K562 (cell line): Measurements from ENCODE around the gene CLEC2B. TPM values are rescaled to one million over a fixed set of nuclear protein-coding genes. Genes with fewer than 3 reads are reported as not detected.

Source experiments
- ATAC-seq: fragments of 200-7000 bp; cut with Tn5 transposase; 3 replicates; pipeline ENCODE4 v1.9.1; 2020; ENCODE audit warnings: moderate library complexity
- BruUV-seq: library from RNA; stranded (reverse); fragments of 400-500 nt; replicated peaks from 2 replicates; lab custom pipeline; 2021; lab: Mats Ljungman, UMichigan
- CTCF ChIA-PET: fragments of 300-600 bp; formaldehyde crosslinking; extraction: SDS; loops from one replicate; lab custom pipeline; 2021; ENCODE audit warnings: low intra/inter-chr PET ratio; lab: Yijun Ruan, JAX
- POLR2A ChIA-PET: fragments of 300-600, 350-650 bp; sonication (Branson Sonifier 250); formaldehyde crosslinking; extraction: SDS; loops from one replicate; lab custom pipeline; 2021; ENCODE audit warnings: antibody characterized with exemption, inconsistent platforms; lab: Yijun Ruan, JAX
- DNase-seq, 4 experiments: peaks; one replicate each; pipeline versions ENCODE4 v3.0.0 to v3.0.0-alpha.2; 2011 to 2018; ENCODE audit warnings: low spot score in 3 of 4, mixed read lengths in 3 of 4; ENCODE audit errors: extremely low read depth in 1 of 4
- FAIRE-seq: peaks from 2 replicates; lab custom pipeline; 2011; peaks lifted over from hg19 to GRCh38; lab: Jason Lieb, UNC
- H2AFZ ChIP-seq: 2 replicates; pipeline ENCODE4 v1.6.0; 2011; ENCODE audit warnings: low read depth, low read length, control low read depth, inconsistent platforms
- H3K27ac ChIP-seq: fragments of 200-600 bp; 3 replicates; pipeline ENCODE4 v1.8.0; 2011; ENCODE audit warnings: low read depth, mild to moderate bottlenecking, control low read depth, inconsistent platforms, low read length, moderate library complexity, mixed read lengths; ENCODE audit errors: extremely low read depth
- H3K27me3 ChIP-seq, 2 experiments: fragments of 300-600 bp in 1 of 2; 2 replicates in 1 of 2; 3 replicates in 1 of 2; pipeline versions ENCODE4 v1.6.0 to v1.8.0; 2011; ENCODE audit warnings: inconsistent platforms in 2 of 2, low read length in 2 of 2, mild to moderate bottlenecking in 1 of 2, mixed read lengths in 1 of 2, moderate library complexity in 1 of 2; ENCODE audit not compliant: control insufficient read depth in 2 of 2, insufficient read depth in 2 of 2
- H3K36me3 ChIP-seq: fragments of 300-600 bp; 3 replicates; pipeline ENCODE4 v1.8.0; 2011; ENCODE audit warnings: mild to moderate bottlenecking, low read length, inconsistent platforms; ENCODE audit not compliant: control insufficient read depth, insufficient read depth
- H3K4me1 ChIP-seq, 2 experiments: fragments of 200-600 bp in 1 of 2; replicated peaks in 1 of 2; 2 replicates in 1 of 2; 3 replicates in 1 of 2; pipeline versions ENCODE4 v1.5.1 to v1.8.0; 2011; ENCODE audit warnings: inconsistent platforms in 2 of 2, low read length in 2 of 2, mild to moderate bottlenecking in 1 of 2, mixed read lengths in 1 of 2, moderate library complexity in 1 of 2; ENCODE audit not compliant: control insufficient read depth in 2 of 2, insufficient read depth in 2 of 2
- H3K4me2 ChIP-seq: 2 replicates; pipeline ENCODE4 v1.6.1; 2011; ENCODE audit warnings: low read length, control low read depth, inconsistent platforms, mixed read lengths; ENCODE audit not compliant: insufficient read depth
- H3K4me3 ChIP-seq: fragments of 200-600 bp; sonication (generic), shearing (Covaris generic); 2 replicates; pipeline ENCODE4 v1.5.1; 2016; ENCODE audit warnings: control low read depth, inconsistent platforms
- H3K79me2 ChIP-seq: fragments of 200-600 bp; 3 replicates; pipeline ENCODE4 v1.8.0; 2011; ENCODE audit warnings: low read length, inconsistent platforms; ENCODE audit not compliant: control insufficient read depth, insufficient read depth
- H3K9ac ChIP-seq, 2 experiments: 2 replicates each; pipeline versions ENCODE4 v1.6.0 to v1.6.1; 2011; ENCODE audit warnings: low read depth in 2 of 2, low read length in 2 of 2, control low read depth in 1 of 2, inconsistent platforms in 1 of 2, mild to moderate bottlenecking in 1 of 2, mixed read lengths in 1 of 2; ENCODE audit not compliant: insufficient read depth in 1 of 2
- H3K9me1 ChIP-seq: one replicate; pipeline ENCODE4 v1.6.0; 2011; ENCODE audit warnings: inconsistent platforms, mild to moderate bottlenecking, low read length, moderate library complexity; ENCODE audit not compliant: control insufficient read depth, insufficient read depth
- H3K9me3 ChIP-seq: replicated peaks from 2 replicates; pipeline ENCODE4 v1.5.1; 2011; ENCODE audit warnings: low read depth, low read length, inconsistent platforms; ENCODE audit not compliant: control insufficient read depth, insufficient read depth
- H4K20me1 ChIP-seq: replicated peaks from 2 replicates; pipeline ENCODE4 v1.6.1; 2011; ENCODE audit warnings: low read length, inconsistent platforms, mixed read lengths; ENCODE audit not compliant: control insufficient read depth, insufficient read depth
- HMBOX1 ChIP-seq: sonication (generic); IDR thresholded peaks from 2 replicates; pipeline ENCODE4 v1.6.1; 2016
- HNRNPLL ChIP-seq: fragments of 200-400 bp; formaldehyde crosslinking; IDR thresholded peaks from 2 replicates; pipeline ENCODE4 v1.6.1; 2017; ENCODE audit warnings: low read length, low read depth, mild to moderate bottlenecking; ENCODE audit not compliant: poor library complexity, severe bottlenecking
- RUNX1 ChIP-seq: sonication (generic); IDR thresholded peaks from 2 replicates; pipeline ENCODE4 v1.6.1; 2016; ENCODE audit warnings: antibody characterized with exemption, low read depth
- SRSF9 ChIP-seq: fragments of 200-400 bp; formaldehyde crosslinking; IDR thresholded peaks from 2 replicates; pipeline ENCODE4 v1.6.1; 2017; ENCODE audit warnings: low read depth, low read length, borderline replicate concordance
- THAP7 ChIP-seq: fragments of 250-450 bp; sonication (Bioruptor Pico); IDR thresholded peaks from 2 replicates; pipeline ENCODE4 v1.5.0; 2021
- WGBS: fragments of 100-300 bp; shearing (Covaris generic); methylation state at CpG from one replicate; pipeline ENCODE4 v1.1.6; 2016; ENCODE audit warnings: low coverage, mixed read lengths; ENCODE audit not compliant: insufficient coverage; ENCODE audit errors: missing lambda C conversion rate; 5-methylcytosine and 5-hydroxymethylcytosine counted together
- in situ Hi-C: fragments of 300-500 bp; cut with MboI; formaldehyde crosslinking; loops from 4 replicates; pipeline ENCODE4 v1.15.0; 2018; ENCODE audit warnings: inconsistent platforms, mixed read lengths
- intact Hi-C: fragments of 100-400 bp; cut with micrococcal nuclease; formaldehyde crosslinking; loops from 2 replicates; pipeline ENCODE4 v1.14.2; 2022
- polyA plus RNA-seq, 8 experiments: library from polyadenylated mRNA; depleted of rRNA in 4 of 8; stranded (reverse) in 5 of 8; unstranded in 3 of 8; fragments of >200 nt; fragmentation: Nextera tagmentation in 2 of 8; fragmentation: Illumina TruSeq in 1 of 8; extraction: Ambion mirVana in 2 of 8; extraction: Trizol in 1 of 8; gene quantifications; 2 replicates each; pipeline versions ENCODE4 v1.2.1 to v1.2.3, GENCODE V29; 2011 to 2014; ENCODE audit warnings: inconsistent platforms in 1 of 8, missing spikeins in 1 of 8
- total RNA-seq, 7 experiments: library from RNA; depleted of rRNA in 6 of 7; stranded (reverse); fragments of >200 nt in 6 of 7; fragmentation: Illumina TruSeq in 2 of 7; extraction: Trizol in 2 of 7; gene quantifications; 2 replicates each; pipeline versions ENCODE4 v1.2.1 to v1.2.3, GENCODE V29; 2011 to 2021; ENCODE audit warnings: low replicate concordance in 1 of 7

Gene CLEC2B
- total and polyA plus RNA-seq, 9 of the 15 experiments (the other 6 are each of a cell fraction or from before 2014, with no cell fraction given): 1.3 to 5.9 (median 2.9) TPM

GRCh38 chr12:9906873-9907272, 37.7 kb upstream of the CLEC2B start:
- no peak overlapping the region for H2AFZ ChIP-seq
- ATAC-seq (no peak), DNase-seq (no peak), FAIRE-seq (no peak)
- no peaks in the 10 kb centered on the region for H3K27me3 ChIP-seq
- intact Hi-C loops: no loop called here
- no peaks in the 10 kb centered on the region for H3K79me2 ChIP-seq
- ChIA-PET CTCF (no interaction called here), POLR2A (interaction anchor here (0.7 to 1.3 kb wide), 2 partner anchors 12 to 34 kb away, joined by 3 to 4 read pairs; no protein-coding TSS in a partner anchor)
- no peak overlapping the region for H3K9ac ChIP-seq
- H3K9me3 ChIP-seq: 0 out of 2 replicates have a peak, but pooled peaks cover 4% of the 10 kb centered on the region
- H3K36me3 ChIP-seq: no peaks in the 10 kb centered on the region
- H3K4me2 ChIP-seq: no peak overlapping the region
- TF ChIP-seq RUNX1 (no peak), SRSF9 (no peak), THAP7 (CRISPR knock-in tag) (no peak), HMBOX1 (peak; percentile 13; the same call in 1 of the 2 replicates), HNRNPLL (no peak)
- no peaks in the 10 kb centered on the region; a peak in 1 of 5 replicates for H3K4me1 ChIP-seq
- no peak overlapping the region for H3K27ac ChIP-seq
- no TSS peak for BruUV-seq
- in situ Hi-C loops: no loop called here
- no peaks in the 10 kb centered on the region for H3K9me1 ChIP-seq
- H3K4me3 ChIP-seq: no peak overlapping the region
- WGBS: 12% methylated on average over 2 of the region's 2 CpGs
- no peaks in the 10 kb centered on the region for H4K20me1 ChIP-seq
